CD4-positive, alpha-beta T cell treated with Interleukin-21 for 1 hour (primary cell): ENCODE data around the gene PSME3IP1.

Experiments used
- DNase-seq: peaks from one replicate; pipeline ENCODE4 v3.0.0-alpha.2; 2020

PSME3IP1 gene

GRCh38 chr16:57143149-57143921 is 42.5 kb downstream of the PSME3IP1 start:
- DNase-seq, result no peak

- DNase-seq, result no peak
Measured at GRCh38 chr16:57141822-57142631, 43.8 kb downstream of the PSME3IP1 start.

GRCh38 chr16:57140931-57141668 is 44.7 kb downstream of the PSME3IP1 start:
- DNase-seq, result no peak

- DNase-seq, result no peak
Measured at GRCh38 chr16:57138281-57138935, 47.4 kb downstream of the PSME3IP1 start.

- no peak for DNase-seq
Measured at GRCh38 chr16:57137566-57138273, 48.1 kb downstream of the PSME3IP1 start.

GRCh38 chr16:57137043-57137442 is 48.8 kb downstream of the PSME3IP1 start:
- no peak for DNase-seq

- peak; percentile 60 for DNase-seq
Measured at GRCh38 chr16:57134982-57135381, 50.9 kb downstream of the PSME3IP1 start.

- DNase-seq, result no peak
Measured at GRCh38 chr16:57133886-57134285, 52.0 kb downstream of the PSME3IP1 start.

- DNase-seq, result no peak
Measured at GRCh38 chr16:57133031-57133430, 52.8 kb downstream of the PSME3IP1 start.

GRCh38 chr16:57132470-57132869 is 53.4 kb downstream of the PSME3IP1 start:
- DNase-seq, result no peak

- DNase-seq, result no peak
Measured at GRCh38 chr16:57131351-57131970, 54.4 kb downstream of the PSME3IP1 start.

GRCh38 chr16:57130950-57131321 is 54.9 kb downstream of the PSME3IP1 start:
- DNase-seq, result no peak

- peak; percentile 54 for DNase-seq
Measured at GRCh38 chr16:57128771-57129389, 57.0 kb downstream of the PSME3IP1 start.

GRCh38 chr16:57127836-57128235 is 58.0 kb downstream of the PSME3IP1 start:
- no peak for DNase-seq

GRCh38 chr16:57127037-57127763 is 58.6 kb downstream of the PSME3IP1 start:
- DNase-seq, result no peak

GRCh38 chr16:57126411-57126810 is 59.4 kb downstream of the PSME3IP1 start:
- no peak for DNase-seq

- DNase-seq, result no peak
Measured at GRCh38 chr16:57125969-57126368, 59.9 kb downstream of the PSME3IP1 start.

GRCh38 chr16:57125376-57125775 is 60.5 kb downstream of the PSME3IP1 start:
- no peak for DNase-seq

- no peak for DNase-seq
Measured at GRCh38 chr16:57123974-57124674, 61.7 kb downstream of the PSME3IP1 start.
